ENCODE data around the gene CRACR2A.

- TF ChIP-seq, protein P1, sequence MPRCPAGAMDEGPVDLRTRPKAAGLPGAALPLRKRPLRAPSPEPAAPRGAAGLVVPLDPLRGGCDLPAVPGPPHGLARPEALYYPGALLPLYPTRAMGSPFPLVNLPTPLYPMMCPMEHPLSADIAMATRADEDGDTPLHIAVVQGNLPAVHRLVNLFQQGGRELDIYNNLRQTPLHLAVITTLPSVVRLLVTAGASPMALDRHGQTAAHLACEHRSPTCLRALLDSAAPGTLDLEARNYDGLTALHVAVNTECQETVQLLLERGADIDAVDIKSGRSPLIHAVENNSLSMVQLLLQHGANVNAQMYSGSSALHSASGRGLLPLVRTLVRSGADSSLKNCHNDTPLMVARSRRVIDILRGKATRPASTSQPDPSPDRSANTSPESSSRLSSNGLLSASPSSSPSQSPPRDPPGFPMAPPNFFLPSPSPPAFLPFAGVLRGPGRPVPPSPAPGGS (IDR thresholded peaks at IDR 0.05; ENCODE audit: borderline replicate concordance, insufficient read depth, low read depth, low read length, poor library complexity, severe bottlenecking) = no peak
- TF ChIP-seq POLR2A (IDR thresholded peaks at IDR 0.05; ENCODE audit: low read depth, low read length) = no peak
- TF ChIP-seq ZSCAN29 (IDR thresholded peaks at IDR 0.05) = no peak
- no peak for TF ChIP-seq CTCF (IDR thresholded peaks at IDR 0.05 in 2 of 3, conservative IDR thresholded peaks at IDR 0.05 in 1 of 3; ENCODE audit: control insufficient read depth in 2 of 3, extremely low read depth in 1 of 3, insufficient read depth in 1 of 3, low read depth in 3 of 3, low read length in 3 of 3)
- no peak for TF ChIP-seq ATF2 (IDR thresholded peaks at IDR 0.05; ENCODE audit: low read length)
- no peak for TF ChIP-seq TCF7 (IDR thresholded peaks at IDR 0.05; ENCODE audit: borderline replicate concordance)
- no peak for TF ChIP-seq CEBPZ (IDR thresholded peaks at IDR 0.05; ENCODE audit: low read depth, low read length)
- no peak for TF ChIP-seq TAF1 (IDR thresholded peaks at IDR 0.05; ENCODE audit: borderline replicate concordance, low read depth, low read length)
- TF ChIP-seq, protein P2, sequence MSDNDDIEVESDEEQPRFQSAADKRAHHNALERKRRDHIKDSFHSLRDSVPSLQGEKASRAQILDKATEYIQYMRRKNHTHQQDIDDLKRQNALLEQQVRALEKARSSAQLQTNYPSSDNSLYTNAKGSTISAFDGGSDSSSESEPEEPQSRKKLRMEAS (IDR thresholded peaks at IDR 0.05; ENCODE audit: low read depth, low read length) = no peak
- TF ChIP-seq JUNB (IDR thresholded peaks at IDR 0.05) = no peak
- no peak for TF ChIP-seq ZNF24 (IDR thresholded peaks at IDR 0.05)
- TF ChIP-seq EZH2 (IDR thresholded peaks at IDR 0.05; ENCODE audit: borderline replicate concordance, control insufficient read depth, low read depth, low read length) = no peak
- TF ChIP-seq SIN3A (IDR thresholded peaks at IDR 0.05; ENCODE audit: low read depth, low read length) = no peak
Measured at GRCh38 chr12:3704512-3705353, 48.2 kb downstream of the CRACR2A start.

Measured in GM12878 (cell line).